Measurements from ENCODE around the gene ARV1. TPM values are rescaled to one million over a fixed set of nuclear protein-coding genes. Genes with fewer than 3 reads are reported as not detected.
"Not testable (repeated sequence)": the region's sequence is repeated elsewhere in the genome, so short reads cannot be mapped to it uniquely, and the experiment has no call there.

Gene ARV1
- total and polyA plus RNA-seq, 10 donors = 11.8 to 31.6 (median 18.2) TPM

DNA sequence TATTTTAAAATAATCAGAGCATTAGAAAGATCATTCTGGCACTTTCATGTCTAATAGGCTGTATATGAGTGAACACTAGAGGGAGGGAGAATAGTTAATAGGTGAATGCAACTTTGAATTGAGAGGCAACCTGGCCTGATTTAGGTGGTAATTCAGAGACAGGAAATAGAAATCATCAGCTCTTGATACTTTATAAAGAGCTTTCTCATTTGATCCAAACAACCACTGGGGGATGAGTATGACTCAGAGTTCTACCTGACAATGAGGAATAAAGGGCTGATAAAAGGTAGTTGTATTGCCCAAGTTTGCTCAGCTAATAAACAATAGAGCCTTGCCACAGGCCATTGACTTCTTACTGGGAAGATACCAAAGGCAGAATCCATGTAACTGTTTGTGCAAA lies 66.4 kb downstream of the ARV1 start:
- Histone ChIP-seq H3K27ac (no peak overlapping the region), H3K4me3 (no peak overlapping the region), H3K4me1 (peaks cover 0 to 20% (median 4%) of the 10 kb centered on the region in 6 donors), H3K9me3 (peaks cover 0 to 20% (median 14%) of the 10 kb centered on the region in 8 donors), H3K27me3 (replicated peaks in 1 of 7) (peaks cover 0 to 9% (median 0%) of the 10 kb centered on the region in 7 donors), H3K36me3 (no peaks in the 10 kb centered on the region)
- intact Hi-C loops (cut with DNase I; ENCODE audit: low total_unique reads) = no loop called here
- no peak for DNase-seq
- TF ChIP-seq, protein P1, sequence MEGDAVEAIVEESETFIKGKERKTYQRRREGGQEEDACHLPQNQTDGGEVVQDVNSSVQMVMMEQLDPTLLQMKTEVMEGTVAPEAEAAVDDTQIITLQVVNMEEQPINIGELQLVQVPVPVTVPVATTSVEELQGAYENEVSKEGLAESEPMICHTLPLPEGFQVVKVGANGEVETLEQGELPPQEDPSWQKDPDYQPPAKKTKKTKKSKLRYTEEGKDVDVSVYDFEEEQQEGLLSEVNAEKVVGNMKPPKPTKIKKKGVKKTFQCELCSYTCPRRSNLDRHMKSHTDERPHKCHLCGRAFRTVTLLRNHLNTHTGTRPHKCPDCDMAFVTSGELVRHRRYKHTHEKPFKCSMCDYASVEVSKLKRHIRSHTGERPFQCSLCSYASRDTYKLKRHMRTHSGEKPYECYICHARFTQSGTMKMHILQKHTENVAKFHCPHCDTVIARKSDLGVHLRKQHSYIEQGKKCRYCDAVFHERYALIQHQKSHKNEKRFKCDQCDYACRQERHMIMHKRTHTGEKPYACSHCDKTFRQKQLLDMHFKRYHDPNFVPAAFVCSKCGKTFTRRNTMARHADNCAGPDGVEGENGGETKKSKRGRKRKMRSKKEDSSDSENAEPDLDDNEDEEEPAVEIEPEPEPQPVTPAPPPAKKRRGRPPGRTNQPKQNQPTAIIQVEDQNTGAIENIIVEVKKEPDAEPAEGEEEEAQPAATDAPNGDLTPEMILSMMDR (IDR thresholded peaks at IDR 0.05 in 8 of 11, conservative IDR thresholded peaks at IDR 0.05 in 3 of 11) = no peak
- no peak for TF ChIP-seq POLR2AphosphoS5 (IDR thresholded peaks at IDR 0.05)
- TF ChIP-seq POLR2A (IDR thresholded peaks at IDR 0.05) = no peak

DNA sequence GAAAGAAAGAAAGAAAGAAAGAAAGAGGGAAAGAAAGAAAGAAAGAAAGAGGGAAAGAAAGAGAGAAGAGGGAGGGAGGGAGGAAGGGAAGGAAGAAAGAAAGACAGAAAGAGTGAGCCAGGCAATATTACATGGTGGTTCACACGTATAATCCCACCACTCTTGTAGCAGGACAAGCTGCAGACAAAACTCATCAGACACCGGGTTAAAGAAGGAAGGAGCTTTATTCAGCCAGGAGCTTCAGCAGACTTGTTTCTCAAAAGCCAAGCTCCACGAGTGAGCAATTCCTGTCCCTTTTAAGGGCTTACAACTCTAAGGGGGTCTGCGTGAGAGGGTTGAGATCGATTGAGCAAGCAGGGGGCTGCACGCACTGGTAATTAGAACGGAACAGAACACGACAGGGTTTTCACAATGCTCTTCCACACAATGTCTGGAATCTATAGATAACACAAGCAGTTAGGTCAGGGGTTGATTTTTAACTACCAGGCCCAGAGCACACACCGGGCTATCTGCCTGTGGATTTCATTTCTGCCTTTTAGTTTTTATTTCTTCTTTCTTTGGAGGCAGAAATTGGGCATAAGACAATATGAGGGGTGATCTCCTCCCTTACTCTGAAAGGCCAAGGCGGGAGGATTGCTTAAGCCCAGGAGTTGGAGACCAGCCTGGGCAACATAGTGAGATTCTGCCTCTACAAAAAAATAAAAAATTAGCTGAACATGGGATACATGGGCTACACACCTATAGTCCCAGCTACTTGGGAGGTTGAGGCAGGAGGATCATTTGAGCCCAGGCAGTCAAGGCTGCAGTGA lies 67.2 kb downstream of the ARV1 start:
- peaks cover 0 to 20% (median 14%) of the 10 kb centered on the region in 8 donors for H3K9me3 ChIP-seq
- H3K27me3 ChIP-seq (replicated peaks in 1 of 7); H3K4me3 ChIP-seq; H3K36me3 ChIP-seq; intact Hi-C loops (cut with DNase I; ENCODE audit: low total_unique reads); H3K27ac ChIP-seq; DNase-seq: not testable (repeated sequence)
- H3K4me1 ChIP-seq = peaks cover 0 to 12% (median under 1%) of the 10 kb centered on the region in 6 donors
- WGBS, 5 donors = 90 to 94% (median 92%) methylated on average over 10 of the region's 10 CpGs

DNA sequence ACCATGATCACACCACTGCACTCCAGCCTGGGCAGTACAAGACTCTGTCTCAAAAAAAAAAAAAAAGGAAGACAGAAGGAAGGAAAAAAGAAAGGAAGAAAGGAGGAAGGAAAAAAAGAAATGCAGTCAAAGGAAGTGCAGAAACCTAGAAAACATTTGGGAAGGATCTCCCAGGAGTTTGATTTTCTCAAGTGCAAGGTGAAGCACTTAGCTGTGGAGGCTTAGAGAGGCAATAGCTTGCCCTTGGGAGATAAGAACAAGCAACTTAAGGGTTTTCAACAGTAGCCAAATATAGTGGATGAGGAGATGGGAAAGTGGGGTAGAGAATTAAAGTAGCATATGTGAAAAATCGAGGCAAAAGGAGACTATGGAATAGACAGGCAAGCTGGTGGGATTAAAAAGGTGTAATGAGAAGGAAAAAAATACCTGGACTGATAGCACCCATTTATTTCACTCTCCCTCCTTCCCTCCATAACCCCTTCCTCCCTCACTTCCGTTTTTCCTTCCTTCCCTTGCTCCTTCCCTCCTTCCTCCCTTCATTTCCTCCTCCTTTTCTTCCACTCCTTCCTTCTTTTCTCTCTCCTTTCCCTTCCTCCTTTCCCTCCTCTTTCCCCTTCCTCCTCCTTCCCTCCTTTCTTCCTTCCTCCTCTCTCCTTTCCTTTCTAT lies 68.0 kb downstream of the ARV1 start:
- H3K4me3 ChIP-seq = no peak overlapping the region
- H3K9me3 ChIP-seq = peaks cover 0 to 20% (median 14%) of the 10 kb centered on the region in 8 donors
- TF ChIP-seq POLR2A (IDR thresholded peaks at IDR 0.05) = no peak
- TF ChIP-seq, protein P1 (IDR thresholded peaks at IDR 0.05 in 8 of 11, conservative IDR thresholded peaks at IDR 0.05 in 3 of 11) = no peak
- no peak for TF ChIP-seq POLR2AphosphoS5 (IDR thresholded peaks at IDR 0.05)
- H3K4me1 ChIP-seq = peaks cover 0 to 7% (median 0%) of the 10 kb centered on the region in 6 donors
- no peak overlapping the region for H3K27ac ChIP-seq
- no peaks in the 10 kb centered on the region for H3K36me3 ChIP-seq
- peaks cover 0 to 3% (median 0%) of the 10 kb centered on the region in 7 donors for H3K27me3 ChIP-seq (replicated peaks in 1 of 7)
- WGBS, 5 donors = 59 to 77% (median 71%) methylated on average over 2 of the region's 2 CpGs
- intact Hi-C loops (cut with DNase I; ENCODE audit: low total_unique reads) = no loop called here
- DNase-seq = no peak

DNA sequence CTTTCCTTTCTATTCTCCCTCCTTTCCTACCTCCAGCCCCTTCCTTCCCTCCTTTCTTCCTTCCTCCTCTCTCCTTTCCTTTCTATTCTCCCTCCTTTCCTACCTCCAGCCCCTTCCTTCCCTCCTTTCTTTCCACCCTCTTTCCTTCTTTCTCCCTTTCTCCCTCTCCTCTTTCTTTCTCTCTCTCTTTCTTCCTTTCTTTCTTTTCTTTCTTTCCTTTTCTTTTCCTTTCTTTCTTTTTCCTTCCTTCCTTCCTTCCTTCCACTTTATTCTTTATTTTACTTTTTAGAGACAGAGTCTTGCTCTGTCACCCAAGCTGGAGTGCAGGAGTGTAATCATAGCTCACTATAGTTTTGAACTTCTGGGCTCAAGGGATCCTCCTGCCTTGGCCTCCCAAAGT lies 68.6 kb downstream of the ARV1 start:
- DNase-seq; H3K4me3 ChIP-seq; H3K36me3 ChIP-seq; H3K27me3 ChIP-seq (replicated peaks in 1 of 7); intact Hi-C loops (cut with DNase I; ENCODE audit: low total_unique reads); H3K4me1 ChIP-seq; H3K27ac ChIP-seq: not testable (repeated sequence)
- H3K9me3 ChIP-seq = peaks cover 0 to 20% (median 14%) of the 10 kb centered on the region in 8 donors

DNA sequence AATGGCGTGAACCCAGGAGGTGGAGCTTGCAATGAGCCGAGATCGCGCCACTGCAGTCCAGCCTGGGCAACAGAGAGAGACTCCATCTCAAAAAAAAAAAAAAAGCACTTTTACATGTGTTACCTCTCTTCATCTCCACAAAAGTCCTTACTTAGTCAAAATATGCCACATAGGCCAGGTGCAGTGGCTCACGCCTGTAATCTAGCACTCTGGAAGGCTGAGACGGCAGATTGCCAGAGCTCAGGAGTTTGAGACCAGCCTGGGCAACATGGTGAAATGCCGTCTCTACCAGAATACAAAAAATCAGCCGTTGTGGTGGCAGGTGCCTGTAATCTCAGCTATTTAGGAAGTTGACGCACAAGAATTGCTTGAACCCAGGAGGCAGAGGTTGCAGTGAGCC lies 69.5 kb downstream of the ARV1 start:
- H3K36me3 ChIP-seq; H3K27me3 ChIP-seq (replicated peaks in 1 of 7); DNase-seq; H3K27ac ChIP-seq; intact Hi-C loops (cut with DNase I; ENCODE audit: low total_unique reads); H3K4me3 ChIP-seq: not testable (repeated sequence)
- 80 to 82% (median 81%) methylated on average over 9 of the region's 9 CpGs for WGBS, 5 donors
- Histone ChIP-seq H3K4me1 (peaks cover 5 to 15% (median 8%) of the 10 kb centered on the region in 6 donors), H3K9me3 (peaks cover 0 to 19% (median 14%) of the 10 kb centered on the region in 8 donors)
